Naive thymus-derived CD8-positive, alpha-beta T cell (primary cell): ENCODE data around the gene MTNR1B. TPM values are rescaled to one million over a fixed set of nuclear protein-coding genes. Genes with fewer than 3 reads are reported as not detected.

ENCODE experiments used
- ATAC-seq, 2 donors: fragments of 150-1000 bp; cut with Tn5 transposase in 1 of 2; sonication (Bioruptor Pico), chemical (Tn5 transposase) in 1 of 2; 1 replicate in 1 of 2; 2 replicates in 1 of 2; pipeline ENCODE4 v1.10.0; 2021; ENCODE audit warnings: mild to moderate bottlenecking in 2 of 2, moderate library complexity in 2 of 2
- POLR2A ChIA-PET: fragments of 350-600 bp; sonication (Branson Sonifier 250); formaldehyde crosslinking; loops from one replicate; lab custom pipeline; 2021; ENCODE audit warnings: antibody characterized with exemption; lab: Charles Lee
- DNase-seq, 10 donors: peaks; one replicate each; pipeline versions ENCODE4 v3.0.0 to v3.0.0-alpha.2; 2020 to 2022
- H3K27ac Mint-ChIP-seq, 10 donors: one replicate each; pipeline ENCODE4 v1.8.0; 2020 to 2022; ENCODE audit warnings: mild to moderate bottlenecking in 10 of 10, mixed read lengths in 10 of 10, moderate library complexity in 4 of 10, inconsistent platforms in 1 of 10
- H3K27me3 Mint-ChIP-seq, 5 donors: one replicate each; pipeline ENCODE4 v1.8.0; 2021 to 2022; ENCODE audit warnings: mixed read lengths in 5 of 5
- H3K36me3 Mint-ChIP-seq, 3 donors: one replicate each; pipeline ENCODE4 v1.8.0; 2020 to 2022; ENCODE audit warnings: mixed read lengths in 3 of 3, mild to moderate bottlenecking in 2 of 3, inconsistent platforms in 1 of 3
- H3K4me1 Mint-ChIP-seq, 4 donors: one replicate each; pipeline ENCODE4 v1.8.0; 2021 to 2022; ENCODE audit warnings: mixed read lengths in 4 of 4
- H3K4me3 Mint-ChIP-seq, 10 donors: one replicate each; pipeline ENCODE4 v1.8.0; 2020 to 2022; ENCODE audit warnings: mild to moderate bottlenecking in 10 of 10, mixed read lengths in 10 of 10, moderate library complexity in 6 of 10, inconsistent platforms in 1 of 10
- H3K9me3 Mint-ChIP-seq, 9 donors: one replicate each; pipeline ENCODE4 v1.8.0; 2020 to 2022; ENCODE audit warnings: mixed read lengths in 9 of 9, mild to moderate bottlenecking in 3 of 9, inconsistent platforms in 1 of 9, moderate library complexity in 1 of 9
- polyA plus RNA-seq, 3 donors: library from polyadenylated mRNA; unstranded; fragments of 300-500 nt; fragmentation: Illumina TruSeq; gene quantifications; one replicate each; pipeline ENCODE4 v1.2.3, GENCODE V29; 2021
- total RNA-seq, 8 experiments: library from RNA in 2 of 8; stranded (reverse) in 2 of 8; gene quantifications; one replicate each; pipeline ENCODE4 v1.2.3 and lab custom pipeline; 2021 to 2026

The MTNR1B gene
- total and polyA plus RNA-seq, 5 experiments from 2014 or later, result not detected

- POLR2A ChIA-PET, result no interaction called here
- no peaks in the 10 kb centered on the region for H3K9me3 Mint-ChIP-seq
- no peaks in the 10 kb centered on the region for H3K36me3 Mint-ChIP-seq
Observed at GRCh38 chr11:92960886-92961285, 8.6 kb upstream of the MTNR1B start.

GRCh38 chr11:92962446-92962845 lies 7.0 kb upstream of the MTNR1B start:
- no peak for DNase-seq
- H3K9me3 Mint-ChIP-seq, result peaks cover 0 to 3% (median 0%) of the 10 kb centered on the region in 9 donors
- no peak overlapping the region for H3K27ac Mint-ChIP-seq
- no peaks in the 10 kb centered on the region for H3K4me1 Mint-ChIP-seq
- H3K36me3 Mint-ChIP-seq, result no peaks in the 10 kb centered on the region
- no peak for ATAC-seq
- H3K4me3 Mint-ChIP-seq, result no peak overlapping the region
- H3K27me3 Mint-ChIP-seq, result peaks cover 3 to 13% (median 6%) of the 10 kb centered on the region in 5 donors
- POLR2A ChIA-PET, result no interaction called here

More at GRCh38 chr11:92960886-92961285, 8.6 kb upstream of the MTNR1B start:
- DNase-seq, result no peak
- ATAC-seq, result no peak
- Mint-ChIP-seq H3K27ac (no peak overlapping the region), H3K27me3 (peaks cover 2 to 14% (median 6%) of the 10 kb centered on the region in 5 donors), H3K4me1 (no peaks in the 10 kb centered on the region), H3K4me3 (no peak overlapping the region)

DNA sequence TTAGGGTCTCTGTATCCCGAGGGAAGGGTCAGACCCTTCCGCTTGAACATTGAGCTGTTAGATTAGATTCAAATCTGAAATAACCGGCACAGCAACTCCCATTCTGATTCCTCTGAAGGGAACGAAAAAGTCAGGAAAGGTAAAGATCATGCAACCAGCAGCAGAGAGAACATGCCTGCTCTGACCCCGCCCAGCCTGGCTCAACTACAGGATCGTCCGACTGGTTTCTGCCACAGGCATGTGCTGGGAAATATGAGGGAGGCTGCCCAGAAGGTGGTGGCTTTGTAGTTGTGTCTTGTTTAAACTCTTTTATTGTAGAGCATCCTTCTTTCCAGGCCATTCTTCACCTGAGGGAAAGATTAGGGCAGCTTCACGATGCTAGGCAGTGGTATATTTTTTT lies 5.0 kb upstream of the MTNR1B start:
- ATAC-seq (no peak), DNase-seq (no peak)
- Mint-ChIP-seq H3K4me1 (no peaks in the 10 kb centered on the region), H3K36me3 (no peaks in the 10 kb centered on the region), H3K9me3 (peaks cover 0 to 8% (median 0%) of the 10 kb centered on the region in 9 donors), H3K27me3 (peaks cover 1 to 15% (median 7%) of the 10 kb centered on the region in 5 donors), H3K27ac (no peak overlapping the region), H3K4me3 (no peak overlapping the region)
- POLR2A ChIA-PET, result no interaction called here

GRCh38 chr11:92965196-92965595 lies 4.3 kb upstream of the MTNR1B start:
- no peak for DNase-seq
- no peak overlapping the region for H3K4me3 Mint-ChIP-seq

GRCh38 chr11:92967178-92967577 lies 2.3 kb upstream of the MTNR1B start:
- Mint-ChIP-seq H3K4me3 (no peak overlapping the region), H3K9me3 (peaks cover 0 to 8% (median 0%) of the 10 kb centered on the region in 9 donors), H3K4me1 (no peaks in the 10 kb centered on the region), H3K36me3 (no peaks in the 10 kb centered on the region), H3K27ac (no peak overlapping the region), H3K27me3 (peaks cover 3 to 26% (median 13%) of the 10 kb centered on the region in 5 donors)
- ATAC-seq (no peak), DNase-seq (no peak)
- POLR2A ChIA-PET, result no interaction called here

More at GRCh38 chr11:92965196-92965595, 4.3 kb upstream of the MTNR1B start:
- peaks cover 0 to 8% (median 0%) of the 10 kb centered on the region in 9 donors for H3K9me3 Mint-ChIP-seq
- no peaks in the 10 kb centered on the region for H3K4me1 Mint-ChIP-seq
- no peak for ATAC-seq
- no peaks in the 10 kb centered on the region for H3K36me3 Mint-ChIP-seq
- POLR2A ChIA-PET, result no interaction called here
- H3K27me3 Mint-ChIP-seq, result peaks cover 3 to 19% (median 11%) of the 10 kb centered on the region in 5 donors
- no peak overlapping the region for H3K27ac Mint-ChIP-seq

DNA sequence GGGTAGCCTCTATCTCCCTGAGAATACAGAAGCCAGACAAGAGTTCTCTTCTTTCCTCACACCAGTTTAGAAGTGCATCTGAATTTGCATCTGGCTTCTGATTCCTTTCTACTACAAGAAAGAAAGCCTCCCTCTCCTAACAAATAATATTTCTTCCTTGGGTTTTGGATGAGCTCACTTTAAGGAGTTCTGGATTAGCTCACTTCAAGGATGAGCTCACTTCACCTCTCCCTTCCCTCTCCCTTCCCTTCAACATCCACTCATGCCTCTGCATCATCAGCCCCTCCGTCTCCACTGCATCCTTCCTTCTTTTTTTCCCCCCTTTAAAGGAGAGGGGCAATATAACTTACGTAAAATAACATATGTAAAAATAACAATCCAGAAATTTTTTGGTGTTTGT lies 1.6 kb upstream of the MTNR1B start:
- no peak overlapping the region for H3K4me3 Mint-ChIP-seq
- no peaks in the 10 kb centered on the region for H3K4me1 Mint-ChIP-seq
- H3K27ac Mint-ChIP-seq, result peak overlapping the region in 1 of 10 donors; percentile 15
- no peaks in the 10 kb centered on the region for H3K36me3 Mint-ChIP-seq
- DNase-seq, result no peak
- no peak for ATAC-seq
- peaks cover 0 to 8% (median 0%) of the 10 kb centered on the region in 9 donors for H3K9me3 Mint-ChIP-seq
- POLR2A ChIA-PET, result no interaction called here
- peaks cover 3 to 32% (median 16%) of the 10 kb centered on the region in 5 donors for H3K27me3 Mint-ChIP-seq

DNA sequence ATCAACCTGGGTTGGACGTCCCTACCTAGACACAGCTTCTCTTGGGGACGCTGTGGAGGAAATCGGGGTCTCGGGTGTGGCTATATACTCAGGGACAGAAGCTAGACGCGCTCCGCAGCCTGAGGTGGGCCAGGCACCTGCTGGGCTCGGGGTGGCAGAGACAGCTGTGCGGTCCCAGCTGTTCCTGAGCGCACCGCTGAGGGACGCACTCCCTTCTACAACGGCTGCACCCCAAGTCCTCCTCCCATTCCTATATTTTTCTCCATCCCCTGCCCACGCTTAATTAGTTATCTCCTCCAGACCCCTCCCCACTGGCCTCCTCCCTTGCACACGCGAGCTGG lies 188 bp upstream of the MTNR1B start:
- H3K27ac Mint-ChIP-seq, result no peak overlapping the region
- DNase-seq (no peak), ATAC-seq (no peak)
- H3K27me3 Mint-ChIP-seq, result peaks cover 5 to 46% (median 24%) of the 10 kb centered on the region in 5 donors
- POLR2A ChIA-PET, result no interaction called here
- no peak overlapping the region for H3K4me3 Mint-ChIP-seq
- no peaks in the 10 kb centered on the region for H3K36me3 Mint-ChIP-seq
- H3K4me1 Mint-ChIP-seq, result no peaks in the 10 kb centered on the region
- H3K9me3 Mint-ChIP-seq, result peaks cover 0 to 15% (median 0%) of the 10 kb centered on the region in 9 donors

DNA sequence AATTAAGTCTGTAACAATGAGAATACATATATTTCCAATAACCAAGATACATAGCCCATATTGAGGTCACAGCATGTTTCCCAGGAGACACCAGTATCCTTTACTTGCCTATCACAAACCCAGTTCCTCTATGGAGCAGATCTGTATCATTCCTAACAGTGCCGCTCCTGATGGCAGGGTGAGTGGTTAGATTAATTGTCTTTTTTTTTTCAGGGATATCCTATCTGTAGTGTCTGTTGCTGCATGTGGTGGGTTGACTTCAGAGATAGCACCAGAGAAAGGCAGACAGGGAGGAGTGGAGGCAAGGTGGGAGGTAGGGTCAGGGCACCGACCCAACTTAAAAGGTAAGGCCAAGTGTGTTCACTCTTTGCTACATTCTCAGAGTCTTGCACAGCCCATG lies 2.8 kb downstream of the MTNR1B start:
- no peaks in the 10 kb centered on the region for H3K36me3 Mint-ChIP-seq
- H3K4me1 Mint-ChIP-seq, result no peaks in the 10 kb centered on the region
- peaks cover 0 to 15% (median 0%) of the 10 kb centered on the region in 9 donors for H3K9me3 Mint-ChIP-seq
- no peak overlapping the region for H3K27ac Mint-ChIP-seq
- DNase-seq (no peak), ATAC-seq (no peak)
- no peak overlapping the region for H3K4me3 Mint-ChIP-seq
- H3K27me3 Mint-ChIP-seq, result peaks cover 3 to 47% (median 24%) of the 10 kb centered on the region in 5 donors
- POLR2A ChIA-PET, result no interaction called here

GRCh38 chr11:92975285-92975684 lies 5.8 kb downstream of the MTNR1B start:
- no peaks in the 10 kb centered on the region for H3K4me1 Mint-ChIP-seq
- DNase-seq (no peak), ATAC-seq (no peak)
- H3K36me3 Mint-ChIP-seq, result no peaks in the 10 kb centered on the region
- H3K4me3 Mint-ChIP-seq, result no peak overlapping the region
- H3K27ac Mint-ChIP-seq, result no peak overlapping the region
- POLR2A ChIA-PET, result no interaction called here
- H3K9me3 Mint-ChIP-seq, result peaks cover 0 to 7% (median 0%) of the 10 kb centered on the region in 9 donors
- peaks cover 3 to 46% (median 15%) of the 10 kb centered on the region in 5 donors for H3K27me3 Mint-ChIP-seq

DNA sequence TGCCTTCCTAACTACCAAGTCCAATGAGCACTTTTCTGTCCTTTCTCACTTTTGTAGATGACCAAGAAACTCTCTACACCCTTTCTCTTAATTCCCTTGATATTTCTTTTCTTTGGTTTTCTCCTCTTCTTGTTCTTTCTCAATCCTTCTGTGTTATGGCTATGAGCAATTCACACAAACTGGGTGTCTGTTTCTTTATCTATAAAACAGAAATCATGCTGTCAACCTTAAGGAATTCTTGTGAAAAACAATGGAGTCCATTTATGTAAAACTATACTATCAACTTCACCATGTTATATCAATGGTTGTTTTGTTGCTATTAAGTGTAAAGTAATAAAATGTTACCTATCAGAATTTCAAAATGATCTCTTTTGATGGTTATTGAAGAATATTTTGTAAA lies 7.2 kb downstream of the MTNR1B start:
- H3K36me3 Mint-ChIP-seq, result no peaks in the 10 kb centered on the region
- ATAC-seq, result no peak
- H3K4me3 Mint-ChIP-seq, result no peak overlapping the region
- POLR2A ChIA-PET, result no interaction called here
- DNase-seq, result no peak
- peaks cover 6 to 43% (median 11%) of the 10 kb centered on the region in 5 donors for H3K27me3 Mint-ChIP-seq
- H3K4me1 Mint-ChIP-seq, result no peaks in the 10 kb centered on the region
- no peak overlapping the region for H3K27ac Mint-ChIP-seq
- peaks cover 0 to 9% (median 0%) of the 10 kb centered on the region in 9 donors for H3K9me3 Mint-ChIP-seq

- H3K4me3 Mint-ChIP-seq, result no peak overlapping the region
- H3K4me1 Mint-ChIP-seq, result no peaks in the 10 kb centered on the region
- no peaks in the 10 kb centered on the region for H3K36me3 Mint-ChIP-seq
- H3K27ac Mint-ChIP-seq, result no peak overlapping the region
- POLR2A ChIA-PET, result no interaction called here
- DNase-seq (no peak), ATAC-seq (no peak)
- H3K27me3 Mint-ChIP-seq, result peaks cover 6 to 39% (median 11%) of the 10 kb centered on the region in 5 donors
- peaks cover 0 to 11% (median 0%) of the 10 kb centered on the region in 9 donors for H3K9me3 Mint-ChIP-seq
Observed at GRCh38 chr11:92977401-92977800, 8.0 kb downstream of the MTNR1B start.

GRCh38 chr11:92978271-92979111 lies 9.0 kb downstream of the MTNR1B start:
- H3K4me1 Mint-ChIP-seq, result no peaks in the 10 kb centered on the region
- POLR2A ChIA-PET, result no interaction called here

GRCh38 chr11:92979176-92979575 lies 9.7 kb downstream of the MTNR1B start:
- peaks cover 0 to 21% (median 6%) of the 10 kb centered on the region in 5 donors for H3K27me3 Mint-ChIP-seq

More at GRCh38 chr11:92978271-92979111, 9.0 kb downstream of the MTNR1B start:
- DNase-seq (no peak), ATAC-seq (no peak)
- no peak overlapping the region for H3K4me3 Mint-ChIP-seq
- peaks cover 0 to 8% (median 0%) of the 10 kb centered on the region in 9 donors for H3K9me3 Mint-ChIP-seq
- peaks cover 1 to 28% (median 5%) of the 10 kb centered on the region in 5 donors for H3K27me3 Mint-ChIP-seq
- no peaks in the 10 kb centered on the region for H3K36me3 Mint-ChIP-seq
- no peak overlapping the region for H3K27ac Mint-ChIP-seq

More at GRCh38 chr11:92979176-92979575, 9.7 kb downstream of the MTNR1B start:
- Mint-ChIP-seq H3K36me3 (no peaks in the 10 kb centered on the region), H3K9me3 (peaks cover 0 to 8% (median 0%) of the 10 kb centered on the region in 9 donors), H3K4me1 (no peaks in the 10 kb centered on the region), H3K4me3 (no peak overlapping the region), H3K27ac (no peak overlapping the region)
- POLR2A ChIA-PET, result no interaction called here
- no peak for DNase-seq
- no peak for ATAC-seq
